Left colon (tissue), 2 donors: ENCODE results near the gene SLC2A4. TPM values are rescaled to one million over a fixed set of nuclear protein-coding genes. Genes with fewer than 3 reads are reported as not detected.

Source experiments
- ATAC-seq: fragments of 200-7000 bp; cut with Tn5 transposase; one replicate; pipeline ENCODE4 v1.9.1; 2020; ENCODE audit warnings: mild to moderate bottlenecking, moderate library complexity
- DNase-seq, 2 donors: peaks; one replicate each; pipeline ENCODE4 v3.0.0-alpha.2; 2020
- intact Hi-C, 2 donors: fragments of 100-400 bp; cut with DNase I in 1 of 2; cut with micrococcal nuclease in 1 of 2; formaldehyde crosslinking; loops; one replicate each; pipeline versions ENCODE4 v1.11.2 to v1.14.0; 2022; cut with DNase I, micrococcal nuclease
- total RNA-seq, 2 donors: library from RNA; stranded (reverse); fragmentation: NEBNext Ultra II Directional; extraction: Animal tissue kit (Norgen Biotek cat#: 25700); gene quantifications; one replicate each; pipeline ENCODE4 v1.2.1, GENCODE V29; 2021
- donor health status: DM: no; HTN: no; CAD: no.
- donor health status: DM: yes; HTN: yes; CAD: no.

The SLC2A4 gene
- total RNA-seq, 2 donors from 2014 or later = 1.4 to 9.7 TPM

DNA sequence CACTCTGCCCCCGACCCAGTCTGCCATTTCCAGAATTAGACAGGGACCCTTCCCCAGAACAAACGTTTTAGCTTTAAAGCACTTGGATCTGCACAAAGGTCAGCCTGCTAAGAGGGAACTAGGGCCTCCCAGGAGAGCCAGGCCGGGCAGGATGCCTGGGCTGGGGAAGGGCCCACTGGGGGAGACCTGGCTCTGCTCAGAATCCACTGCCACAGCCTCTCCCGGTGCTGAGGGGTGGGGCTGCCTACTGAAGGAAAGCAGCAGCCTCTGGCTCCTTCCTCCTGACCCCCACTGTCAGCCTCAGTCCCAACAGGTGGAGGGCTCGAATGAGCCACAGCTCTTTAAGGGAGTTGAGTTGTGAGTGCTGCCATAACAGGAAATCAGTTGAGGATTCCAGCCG is 11.2 kb downstream of the SLC2A4 start:
- DNase-seq = peak in 1 of 2 donors; percentile 52
- ATAC-seq = no peak
- intact Hi-C loops = no loop called here

DNA sequence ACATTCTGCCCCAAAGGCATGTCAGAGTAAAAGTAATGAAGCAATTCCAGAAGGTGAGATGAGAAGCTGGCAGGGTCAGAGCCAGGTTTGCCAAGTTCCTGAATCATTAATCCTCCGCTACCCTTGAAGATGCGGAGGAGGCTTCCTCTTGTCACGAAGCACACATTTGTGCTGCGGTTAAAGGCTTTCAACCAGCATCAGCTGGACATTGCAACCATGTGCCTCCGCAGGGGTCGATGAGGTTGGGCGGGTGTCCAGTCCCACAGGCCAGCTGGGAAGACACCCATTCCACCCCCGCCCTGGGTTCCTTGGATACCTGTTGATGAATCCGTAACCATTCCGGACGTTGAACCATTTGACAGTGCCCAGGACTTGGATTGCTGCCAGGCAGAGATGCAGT is 11.6 kb downstream of the SLC2A4 start:
- DNase-seq = peak; percentile 45 to 49
- ATAC-seq = no peak
- intact Hi-C loops = no loop called here

DNA sequence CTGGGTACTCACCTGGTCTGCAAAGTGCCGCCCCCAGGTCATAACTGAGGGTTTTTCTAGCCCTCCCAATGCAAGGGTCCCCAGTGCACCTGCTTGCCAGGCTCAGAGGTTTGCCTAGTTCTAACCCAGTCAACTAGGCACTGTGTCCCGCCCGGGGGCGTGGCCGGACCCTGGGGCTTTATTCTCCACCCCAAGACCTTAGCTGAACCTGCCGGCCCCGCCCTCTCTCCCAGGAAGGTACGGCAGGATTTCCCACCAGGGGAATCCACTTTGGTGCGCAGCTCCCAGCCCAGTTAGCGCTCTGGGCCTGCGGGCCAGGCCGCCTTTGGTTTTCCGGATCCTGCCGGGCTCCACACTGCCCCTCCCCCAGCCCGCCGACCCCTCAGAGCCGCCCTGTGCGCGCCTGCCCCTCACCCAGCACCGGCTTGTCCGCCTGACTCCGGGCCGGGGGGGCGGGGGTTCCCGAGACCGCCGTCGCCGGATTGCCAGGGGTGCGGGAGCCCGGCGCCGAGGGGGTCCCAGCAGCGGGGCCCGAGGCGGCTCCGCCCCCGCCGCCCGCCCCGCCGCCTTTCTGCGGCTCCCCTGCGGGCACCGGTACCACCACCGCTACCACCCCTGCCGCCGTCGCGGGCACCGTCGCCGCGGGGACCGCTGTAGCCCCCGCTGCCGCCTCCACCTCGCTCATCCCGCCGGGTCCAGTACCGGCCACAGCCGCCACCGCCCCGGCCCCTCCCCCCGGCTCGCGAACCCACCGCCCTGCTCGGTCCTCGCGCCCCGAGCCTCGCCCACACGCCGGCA is 12.5 kb downstream of the SLC2A4 start:
- intact Hi-C loops = loop anchor here in 1 of 2 donors (2.0 kb wide), 1 partner anchor 13 kb away; the partner anchor contains the start of gene SLC2A4
- ATAC-seq (peak; percentile 56), DNase-seq (peak; percentile 92 to 96)

DNA sequence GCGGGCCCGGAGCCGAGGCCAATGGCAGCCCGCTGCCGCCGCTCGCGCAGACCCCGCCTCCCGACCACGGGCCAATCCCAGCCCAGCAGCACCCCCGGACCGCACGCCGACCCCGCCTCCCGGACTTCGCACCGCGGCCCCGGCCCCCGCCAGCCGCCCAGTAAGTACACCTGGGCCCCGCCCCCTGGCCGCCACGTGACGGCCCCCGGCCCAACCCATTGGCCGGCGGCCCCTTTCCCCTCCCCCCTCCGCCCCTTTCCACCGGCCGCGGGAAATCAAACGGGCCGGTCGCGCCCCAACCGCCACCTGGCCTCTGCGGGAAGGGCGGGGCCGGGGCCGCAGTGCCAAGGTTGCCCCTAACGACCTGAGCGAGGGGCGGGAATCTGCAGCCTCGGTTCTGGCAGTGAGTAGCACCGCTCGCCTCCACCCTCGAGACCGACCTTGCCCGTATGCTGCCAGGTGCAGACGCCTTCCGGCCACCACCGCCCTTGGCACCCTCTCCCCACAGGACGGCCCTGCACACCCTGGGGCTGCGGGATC is 13.2 kb downstream of the SLC2A4 start, which contains the start of gene YBX2:
YBX2 (minus strand) TSS at position 26 of the 540 bp plus-strand sequence. CDS start 139 bp downstream, outside the sequence.
- intact Hi-C loops = loop anchor here in 1 of 2 donors (2.0 kb wide), 1 partner anchor 14 kb away; the partner anchor contains the start of gene SLC2A4
- DNase-seq (peak; percentile 95), ATAC-seq (peak; percentile 81)

DNA sequence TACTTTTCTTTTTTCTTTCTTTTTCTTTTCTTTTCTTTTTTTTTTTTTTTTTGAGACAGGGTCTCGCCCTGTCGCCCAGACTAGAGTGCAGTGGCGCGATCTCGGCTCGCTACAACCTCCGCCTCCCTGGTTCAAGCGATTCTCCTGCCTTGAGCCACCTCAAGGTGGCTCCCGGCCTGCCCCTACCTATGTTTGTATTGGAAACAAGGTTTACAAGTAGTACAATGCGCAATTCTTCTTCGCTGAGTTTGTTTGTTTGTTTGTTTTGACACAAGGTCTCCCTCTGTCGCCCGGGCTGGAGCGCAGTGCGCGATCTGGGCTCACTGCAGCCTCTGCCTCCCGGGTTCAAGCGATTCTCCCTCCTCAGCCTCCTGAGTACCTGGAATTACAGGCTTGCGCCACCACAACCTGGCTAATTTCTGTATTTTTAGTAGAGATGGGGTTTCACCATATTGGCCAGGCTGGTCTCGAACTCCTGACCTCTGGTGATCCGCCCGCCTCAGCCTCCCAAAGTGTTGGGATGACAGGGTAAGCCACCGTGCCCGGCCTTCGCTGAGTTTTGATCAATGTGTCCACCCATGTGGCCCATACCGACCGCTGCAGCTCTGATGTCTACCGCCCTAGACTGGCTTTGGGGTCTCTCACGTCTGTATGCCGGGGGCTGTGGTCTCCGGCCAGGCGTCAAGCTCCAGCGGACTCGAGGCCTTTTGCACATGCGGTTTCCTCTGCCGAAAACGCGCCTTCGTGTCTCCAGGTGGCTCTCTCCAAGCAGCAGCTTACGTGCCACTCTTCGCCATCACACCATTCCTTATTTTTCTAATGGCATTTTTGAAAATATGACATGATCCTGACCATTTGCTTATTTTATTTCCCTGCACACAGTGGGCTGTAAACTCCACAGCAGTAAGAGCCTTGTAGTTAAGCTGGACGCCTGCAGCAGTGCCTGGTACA is 14.0 kb downstream of the SLC2A4 start:
- ATAC-seq = peak; percentile 34
- peak in 1 of 2 donors; percentile 47 for DNase-seq
- intact Hi-C loops = loop anchor here in 1 of 2 donors (2.0 kb wide), 1 partner anchor 15 kb away; the partner anchor contains the start of gene SLC2A4

DNA sequence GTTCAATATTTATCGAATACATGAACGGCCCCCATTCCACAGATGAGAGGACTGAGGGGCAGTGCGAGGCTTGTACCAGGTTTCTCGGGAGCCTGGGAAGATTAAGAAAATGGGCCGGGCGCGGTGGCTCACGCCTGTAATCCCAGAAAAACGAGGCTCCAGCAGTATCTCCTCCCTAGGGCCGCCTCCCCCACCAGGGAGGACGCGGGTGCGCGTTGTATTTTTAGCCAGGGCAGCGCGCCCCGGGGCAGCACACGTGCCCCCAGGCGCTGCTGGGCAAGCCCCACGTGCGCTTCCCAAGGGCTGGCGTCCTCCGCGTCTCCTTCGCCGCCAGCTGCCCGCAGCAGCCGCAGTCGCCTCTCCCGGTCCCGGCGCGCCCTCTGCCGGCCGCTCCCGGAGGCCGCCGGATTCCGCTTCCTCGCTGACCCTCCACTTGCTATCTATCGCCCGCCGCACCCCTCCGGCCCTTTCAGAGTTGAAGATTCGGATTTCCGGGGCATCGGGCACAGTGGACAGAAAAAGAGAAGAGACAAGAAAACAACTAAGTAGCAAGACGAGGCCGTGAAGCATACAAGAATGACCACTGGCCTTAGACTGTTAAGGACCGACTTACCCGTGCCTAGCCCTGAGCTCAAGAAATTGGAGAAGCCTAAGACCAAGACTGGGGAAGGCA is 14.8 kb downstream of the SLC2A4 start:
- intact Hi-C loops = no loop called here
- DNase-seq (peak; percentile 78 to 81), ATAC-seq (peak; percentile 32)

DNA sequence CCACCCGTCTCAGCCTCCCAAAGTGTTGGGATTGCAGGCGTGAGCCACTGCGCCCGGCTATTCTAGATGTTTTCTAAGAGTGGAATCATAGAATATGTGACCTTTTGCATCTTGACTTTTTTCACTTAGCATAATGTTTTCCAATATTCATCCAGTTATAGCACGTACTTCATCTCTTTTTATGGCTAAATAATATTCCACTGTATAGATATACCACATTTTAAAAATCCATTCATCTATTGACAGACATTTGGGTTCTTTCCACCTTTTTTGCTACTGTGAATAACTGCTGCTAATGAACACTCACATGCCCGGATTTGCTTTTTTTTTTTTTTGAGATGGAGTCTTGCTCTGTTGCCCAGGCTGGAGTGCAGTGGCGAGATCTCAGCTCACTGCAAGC is 22.7 kb downstream of the SLC2A4 start:
- ATAC-seq (no peak), DNase-seq (no peak)
- intact Hi-C loops = no loop called here

DNA sequence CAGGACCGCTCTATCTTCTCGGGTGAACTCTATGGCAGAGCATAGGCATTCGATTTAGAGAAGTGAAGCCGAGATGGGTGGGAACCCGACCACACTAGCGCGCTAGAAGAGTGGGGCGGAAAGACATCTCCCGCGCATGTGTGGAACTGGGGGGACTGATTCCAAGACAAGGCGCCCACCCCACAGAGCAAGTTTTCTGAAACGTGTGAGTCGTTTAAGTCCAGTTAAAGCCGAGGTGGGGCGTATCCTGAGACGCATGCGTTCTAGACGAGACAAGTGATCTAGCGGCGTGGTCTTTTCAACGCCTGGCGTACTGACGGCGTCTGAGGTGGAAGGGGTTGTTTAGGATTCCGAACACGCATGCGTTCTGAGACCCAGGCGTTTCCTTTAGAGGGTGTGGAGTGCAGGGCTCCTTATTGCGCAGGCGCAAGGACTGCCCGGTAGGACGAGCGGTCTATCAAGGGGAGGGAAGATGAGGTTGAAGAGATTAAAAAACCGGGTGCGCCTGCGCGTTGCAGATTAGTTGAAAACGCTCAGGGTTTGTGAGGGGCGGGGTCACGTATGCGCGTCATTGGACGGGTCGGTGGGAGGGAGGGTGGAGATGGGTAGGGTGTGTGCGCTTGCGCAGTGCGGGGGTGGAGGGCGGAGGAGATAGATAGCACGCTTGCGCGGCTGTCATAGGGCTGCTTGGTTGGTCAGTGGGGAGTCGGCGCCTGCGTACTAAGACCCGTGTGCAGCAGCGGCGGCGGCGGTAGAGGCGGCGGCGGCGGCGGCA is 25.6 kb downstream of the SLC2A4 start, which contains the start of gene EIF5A:
EIF5A (plus strand) TSS at position 718 of the 775 bp plus-strand sequence. CDS start 2,008 bp downstream, outside the sequence.
- intact Hi-C loops = no loop called here
- peak; percentile 100 for DNase-seq
- ATAC-seq = peak; percentile 78

DNA sequence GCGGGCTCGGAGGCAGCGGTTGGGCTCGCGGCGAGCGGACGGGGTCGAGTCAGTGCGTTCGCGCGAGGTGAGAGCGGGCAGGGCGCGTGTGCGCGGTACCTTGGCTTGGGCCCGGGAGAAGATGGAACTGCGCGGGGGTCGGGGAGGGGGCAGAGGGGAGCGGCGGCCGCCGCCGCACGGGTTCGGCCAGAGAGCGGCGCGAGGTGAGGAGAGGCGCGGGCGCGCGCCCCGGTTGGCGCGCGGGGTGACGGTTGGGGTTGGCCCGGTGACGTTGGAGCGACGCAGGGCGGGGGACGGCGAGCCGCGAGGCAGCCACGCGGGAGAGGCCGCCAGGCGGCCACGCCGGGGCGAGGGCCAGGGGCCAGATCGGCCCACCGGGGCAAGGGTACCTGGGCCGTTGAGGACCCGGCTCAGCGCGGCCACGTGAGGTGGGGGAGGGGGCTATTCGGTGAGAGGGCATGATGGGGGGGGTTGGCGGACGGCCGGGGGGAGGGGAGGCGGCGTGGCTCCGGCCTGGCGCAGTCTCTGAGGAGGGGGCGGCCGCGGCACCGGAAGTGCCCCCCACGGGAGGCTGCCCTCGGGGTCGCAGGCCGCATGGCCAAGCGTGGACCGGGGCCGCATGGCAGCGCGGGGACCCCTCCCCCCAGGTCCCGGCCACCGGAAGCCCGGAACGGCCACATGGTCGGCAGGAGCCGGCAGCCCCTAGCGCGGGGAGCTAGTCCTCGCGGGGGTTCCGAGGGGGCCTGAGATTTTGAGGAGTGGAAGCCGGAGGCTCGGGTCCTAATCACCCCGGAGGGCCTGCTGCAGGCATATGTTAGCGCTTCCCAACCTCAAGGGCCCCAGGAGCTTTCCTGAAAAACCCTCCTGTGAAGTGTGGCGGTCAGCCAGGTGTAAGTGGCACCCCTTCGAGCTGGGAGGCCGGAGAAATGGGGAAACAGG is 26.4 kb downstream of the SLC2A4 start:
- peak; percentile 46 for ATAC-seq
- peak in 1 of 2 donors; percentile 77 for DNase-seq
- intact Hi-C loops = no loop called here

DNA sequence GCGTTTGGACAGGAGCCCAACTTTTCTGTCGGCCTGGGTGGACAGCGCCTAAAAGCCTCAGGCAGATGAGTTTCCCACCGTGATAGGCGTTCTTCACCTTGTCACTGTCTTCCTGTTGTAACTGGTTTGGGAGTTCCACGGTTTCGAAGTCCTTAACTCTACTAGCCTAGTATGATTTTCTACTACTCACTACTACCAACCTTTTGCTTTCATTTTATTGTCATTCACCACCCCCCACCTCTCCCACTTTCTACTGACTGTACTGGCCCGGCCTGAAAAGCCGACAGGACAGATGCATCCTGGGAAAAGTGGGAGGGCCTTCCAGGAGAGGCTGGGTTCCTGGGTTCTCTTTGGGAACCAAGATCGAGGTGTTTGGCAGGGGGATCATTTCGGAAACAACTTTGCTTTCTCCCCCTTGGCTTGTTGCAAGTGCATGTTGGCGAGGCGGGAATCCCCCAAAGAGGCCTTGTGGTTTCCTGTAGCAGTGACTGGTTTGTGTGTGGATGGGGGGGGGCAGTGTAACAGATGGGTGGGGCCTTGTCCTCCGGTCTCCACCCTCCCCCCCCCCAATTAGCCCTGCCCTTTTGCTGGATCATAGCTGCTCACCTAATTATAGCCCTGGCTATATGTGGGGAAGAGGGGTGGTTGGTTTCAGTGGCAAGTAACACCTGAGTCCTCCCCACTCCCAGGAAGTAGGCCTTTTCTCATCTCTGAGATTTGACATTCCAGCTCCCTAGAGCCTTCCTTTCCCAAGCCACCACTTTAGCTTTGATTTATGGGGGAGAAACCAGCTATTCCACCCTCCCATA is 27.3 kb downstream of the SLC2A4 start:
- DNase-seq (peak; percentile 81 to 89), ATAC-seq (peak; percentile 50)
- intact Hi-C loops = no loop called here

DNA sequence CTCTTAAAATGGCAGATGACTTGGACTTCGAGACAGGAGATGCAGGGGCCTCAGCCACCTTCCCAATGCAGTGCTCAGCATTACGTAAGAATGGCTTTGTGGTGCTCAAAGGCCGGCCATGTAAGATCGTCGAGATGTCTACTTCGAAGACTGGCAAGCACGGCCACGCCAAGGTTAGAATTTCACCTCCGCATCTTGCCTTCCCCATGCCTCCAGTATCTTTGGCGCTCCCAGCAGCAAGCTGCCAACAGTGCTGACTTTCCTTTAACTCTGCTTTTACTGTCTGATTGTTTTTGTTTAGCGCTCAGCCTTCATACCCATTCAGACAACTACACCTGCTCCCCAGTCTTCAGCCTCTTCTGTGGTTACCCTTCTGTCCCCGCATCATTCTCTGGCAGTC is 28.1 kb downstream of the SLC2A4 start:
- ATAC-seq (no peak), DNase-seq (no peak)
- intact Hi-C loops = no loop called here

DNA sequence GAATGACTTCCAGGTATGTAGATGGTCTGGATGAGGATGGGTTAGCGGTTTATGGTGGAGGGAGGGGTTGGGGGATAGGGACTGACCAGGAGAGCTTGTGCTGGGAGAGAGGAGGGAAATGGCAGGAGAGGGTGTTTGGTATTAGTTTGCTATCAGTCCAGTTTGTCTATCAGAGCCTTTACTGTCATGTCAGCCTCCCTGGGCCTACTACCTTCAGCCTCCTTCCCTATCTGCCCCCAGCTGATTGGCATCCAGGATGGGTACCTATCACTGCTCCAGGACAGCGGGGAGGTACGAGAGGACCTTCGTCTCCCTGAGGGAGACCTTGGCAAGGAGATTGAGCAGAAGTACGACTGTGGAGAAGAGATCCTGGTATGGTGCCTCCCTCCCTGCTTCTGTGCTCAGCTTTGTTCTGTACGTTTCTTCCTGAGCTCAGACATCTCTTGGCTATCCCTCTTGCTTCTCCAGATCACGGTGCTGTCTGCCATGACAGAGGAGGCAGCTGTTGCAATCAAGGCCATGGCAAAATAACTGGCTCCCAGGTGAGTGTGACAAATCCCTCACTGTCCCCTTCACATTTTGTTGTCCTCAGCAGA is 29.7 kb downstream of the SLC2A4 start:
- intact Hi-C loops = no loop called here

DNA sequence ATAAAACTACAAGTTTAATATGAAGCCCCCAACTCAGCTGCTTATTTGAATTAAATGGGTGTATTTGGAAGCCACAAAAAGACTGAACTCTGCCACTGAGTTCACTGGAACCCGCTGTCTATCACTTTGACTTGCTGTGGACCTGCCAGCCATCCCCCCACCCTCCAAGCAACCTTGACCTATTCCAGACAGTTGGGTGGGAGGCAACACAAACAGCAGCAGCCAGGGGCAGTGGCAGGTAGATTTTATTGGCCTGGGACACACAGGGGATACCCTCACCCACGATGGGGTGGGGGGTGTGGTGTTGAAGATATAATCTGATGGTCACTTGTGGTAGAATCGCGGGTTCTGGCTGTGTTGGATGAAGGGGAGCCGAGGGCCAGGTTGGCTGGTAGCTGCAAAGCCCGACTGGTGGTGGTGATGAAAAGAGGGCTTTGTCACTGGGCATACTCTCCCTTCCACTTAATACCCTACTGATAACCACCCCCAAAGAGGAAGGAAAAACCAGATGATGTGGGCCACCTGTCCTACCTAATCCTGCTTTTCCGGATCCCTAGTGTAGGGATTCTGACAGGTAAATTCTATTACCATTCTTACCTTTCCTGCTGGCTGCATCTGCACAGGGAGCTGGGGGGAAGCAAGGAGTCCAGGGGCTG is 31.0 kb downstream of the SLC2A4 start:
- intact Hi-C loops = no loop called here
- ATAC-seq = no peak
- no peak for DNase-seq

More for the DNA sequence above, 29.7 kb downstream of the SLC2A4 start:
- DNase-seq (no peak), ATAC-seq (no peak)

DNA sequence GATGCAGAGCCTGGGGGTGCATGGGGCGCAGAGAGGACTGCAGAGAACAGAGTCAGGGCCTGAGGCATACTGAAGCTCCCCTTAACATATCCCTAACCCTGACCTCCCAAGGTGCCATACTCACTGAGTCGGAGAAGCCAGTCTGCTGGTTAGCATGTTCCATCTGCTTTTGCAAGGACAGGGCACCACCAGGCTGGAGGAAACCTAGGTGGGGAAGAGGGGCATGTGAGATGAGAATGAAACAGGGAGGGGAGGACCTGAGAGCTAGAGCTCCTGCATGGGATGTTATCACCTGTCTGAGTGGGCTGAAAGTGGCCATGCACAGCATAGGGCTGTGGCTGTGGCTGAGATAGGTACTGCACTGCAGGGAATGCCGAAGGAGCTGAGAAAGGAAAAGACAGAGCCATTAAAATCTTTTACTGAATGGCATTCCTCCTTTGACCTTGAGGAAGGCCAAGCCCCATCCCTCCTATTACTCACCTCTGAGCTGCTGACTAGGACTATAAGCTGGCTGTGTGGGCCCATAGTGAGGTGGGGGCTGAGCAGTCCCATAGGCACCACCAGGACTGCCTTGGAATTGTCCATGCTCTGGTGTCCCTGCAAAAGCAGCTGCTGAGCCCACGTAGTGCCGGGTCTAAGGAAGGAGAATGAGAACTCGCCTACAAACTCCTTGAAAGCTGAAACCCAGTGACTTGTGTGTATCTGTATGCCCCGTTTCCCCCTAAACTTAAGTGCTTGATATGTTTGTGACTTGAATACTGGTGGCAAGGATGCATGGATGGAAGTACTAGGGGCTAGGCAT is 31.8 kb downstream of the SLC2A4 start:
- ATAC-seq (no peak), DNase-seq (no peak)
- intact Hi-C loops = no loop called here
